ENCODE data around the gene CNNM2.
A peak's percentile ranks its signal among the peaks of the same experiment; 100 is the strongest.
"Not testable (repeated sequence)": the region's sequence is repeated elsewhere in the genome, so short reads cannot be mapped to it uniquely, and the experiment has no call there.

CNNM2 gene

DNA sequence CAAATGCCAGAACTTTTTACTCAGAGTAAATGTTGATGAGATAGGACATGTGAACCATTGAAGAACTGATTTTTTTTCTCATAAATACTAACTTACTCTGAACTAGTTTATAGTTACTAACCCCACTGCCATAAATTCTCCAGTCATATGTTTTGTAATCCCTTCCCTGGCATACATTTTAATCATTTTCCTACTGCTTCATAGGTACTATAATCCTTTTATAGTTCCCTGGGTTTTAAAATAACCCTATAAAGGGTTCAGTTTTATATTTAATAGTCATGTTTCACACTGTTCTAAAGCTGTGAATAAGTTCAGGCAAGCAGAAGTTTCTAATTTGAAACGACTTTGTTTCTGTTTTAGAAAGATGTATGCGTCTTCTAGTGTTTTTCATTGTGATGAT lies 28.9 kb downstream of the CNNM2 start:
- Mint-ChIP-seq H3K36me3 (no peaks in the 10 kb centered on the region), H3K27ac (no peak overlapping the region), H3K4me1 (no peaks in the 10 kb centered on the region), H3K9me3 (no peaks in the 10 kb centered on the region), H3K4me3 (no peak overlapping the region), H3K27me3 (no peaks in the 10 kb centered on the region)

DNA sequence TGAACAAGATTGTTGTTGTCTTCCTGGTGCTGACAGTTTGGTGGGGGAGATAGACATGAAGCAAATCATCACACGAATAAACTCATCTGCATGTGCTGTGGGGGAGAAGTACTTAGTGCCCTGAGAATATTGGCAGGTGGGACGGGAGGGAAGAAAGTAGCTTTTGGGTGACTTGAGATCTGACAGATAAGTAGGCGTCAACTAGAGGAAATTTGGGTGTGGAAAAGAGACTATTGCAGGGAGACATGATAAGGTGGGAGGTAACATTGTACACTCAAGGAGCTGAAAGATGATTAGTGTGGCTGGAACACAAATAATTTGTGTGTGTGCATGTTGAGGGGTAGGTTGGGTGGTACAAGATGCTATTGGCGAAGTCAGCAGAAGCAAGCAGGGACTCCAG lies 30.1 kb downstream of the CNNM2 start:
- Mint-ChIP-seq H3K4me1 (no peaks in the 10 kb centered on the region), H3K36me3 (no peaks in the 10 kb centered on the region), H3K4me3 (no peak overlapping the region), H3K9me3 (no peaks in the 10 kb centered on the region), H3K27ac (peak overlapping the region; percentile 0), H3K27me3 (no peaks in the 10 kb centered on the region)

DNA sequence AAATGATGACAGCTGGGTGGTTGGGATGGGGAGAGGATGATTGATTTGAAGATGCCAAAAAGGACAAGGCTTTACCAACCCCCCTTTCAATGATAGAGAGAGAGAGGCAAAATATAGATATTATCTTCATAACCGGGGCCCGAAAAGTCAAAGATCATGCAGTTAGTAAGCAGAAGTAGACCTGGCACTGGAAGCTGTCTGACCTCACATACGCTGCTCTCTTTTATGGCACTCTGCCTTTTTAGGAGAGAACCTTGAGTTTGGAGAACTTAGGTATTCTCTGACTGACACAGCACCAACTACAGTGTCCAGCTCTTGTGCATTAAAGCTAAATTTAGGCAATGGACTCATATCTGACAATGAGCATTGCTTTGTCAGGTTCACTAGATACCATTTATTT lies 30.7 kb downstream of the CNNM2 start:
- Mint-ChIP-seq H3K4me1 (no peaks in the 10 kb centered on the region), H3K4me3 (no peak overlapping the region), H3K9me3 (no peaks in the 10 kb centered on the region), H3K36me3 (no peaks in the 10 kb centered on the region), H3K27me3 (no peaks in the 10 kb centered on the region), H3K27ac (no peak overlapping the region)

DNA sequence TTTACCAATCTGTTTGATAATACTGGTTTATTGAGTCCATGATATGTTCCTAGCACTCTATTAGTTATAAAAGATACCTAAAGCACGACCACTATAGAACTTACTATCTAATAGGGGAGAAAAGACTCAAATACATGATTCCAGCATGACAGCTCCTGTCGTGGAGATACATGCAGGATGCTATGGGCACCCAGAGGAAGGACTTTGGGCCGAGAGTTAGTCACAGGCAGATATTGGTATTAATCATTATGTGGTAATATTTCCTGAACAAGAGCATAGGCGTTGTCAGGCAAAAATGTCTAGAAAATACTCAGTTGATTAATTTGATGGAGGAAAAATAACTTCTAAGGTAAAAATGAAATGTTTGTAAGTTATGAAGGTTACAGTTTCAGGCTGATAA lies 31.8 kb downstream of the CNNM2 start:
- no peaks in the 10 kb centered on the region for H3K4me1 Mint-ChIP-seq

DNA sequence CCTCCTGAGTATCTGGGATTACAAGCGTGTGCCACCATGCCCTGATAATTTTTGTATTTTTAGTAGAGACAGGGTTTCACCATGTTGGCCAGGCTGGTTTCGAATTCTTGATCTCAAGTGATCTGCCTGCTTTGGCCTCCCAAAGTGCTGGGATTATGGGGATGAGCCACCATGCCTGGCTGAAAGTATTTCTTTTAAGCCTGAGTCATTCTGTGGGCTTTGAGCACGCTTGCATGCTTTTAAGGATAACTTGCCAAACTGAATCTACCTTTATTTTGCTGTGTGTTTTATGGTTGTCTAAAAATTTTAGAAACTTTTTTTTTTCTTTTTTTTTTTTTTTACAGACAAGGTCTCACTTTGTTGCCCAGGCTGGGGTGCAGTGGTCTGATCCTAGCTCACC lies 33.2 kb downstream of the CNNM2 start:
- H3K9me3 Mint-ChIP-seq, result no peaks in the 10 kb centered on the region
- H3K36me3 Mint-ChIP-seq, result no peaks in the 10 kb centered on the region
- H3K4me3 Mint-ChIP-seq, result no peak overlapping the region
- no peak overlapping the region for H3K27ac Mint-ChIP-seq
- no peaks in the 10 kb centered on the region for H3K27me3 Mint-ChIP-seq
- no peaks in the 10 kb centered on the region for H3K4me1 Mint-ChIP-seq

More for the DNA sequence above, 31.8 kb downstream of the CNNM2 start:
- Mint-ChIP-seq H3K27ac (no peak overlapping the region), H3K36me3 (no peaks in the 10 kb centered on the region), H3K27me3 (no peaks in the 10 kb centered on the region), H3K9me3 (no peaks in the 10 kb centered on the region), H3K4me3 (no peak overlapping the region)

DNA sequence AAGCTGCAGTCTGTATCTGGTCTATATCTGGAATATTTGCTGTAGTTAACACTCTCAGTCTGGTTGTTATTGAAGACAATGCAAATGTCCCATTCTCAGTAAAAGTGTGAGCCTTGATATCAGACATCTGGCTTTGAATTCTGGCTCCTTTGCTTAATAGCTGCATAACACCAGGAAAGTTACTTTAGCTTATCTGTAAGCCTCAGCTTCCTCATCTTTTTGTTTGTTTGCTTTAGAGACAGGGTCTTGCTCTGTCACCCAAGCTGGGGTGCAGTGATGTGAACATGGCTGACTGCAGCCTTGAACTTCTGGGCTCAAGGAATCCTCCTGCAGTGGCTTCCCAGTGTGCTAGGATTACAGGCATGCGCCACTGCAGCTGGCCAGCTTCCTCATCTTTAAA lies 41.3 kb downstream of the CNNM2 start:
- H3K9me3 Mint-ChIP-seq, result no peaks in the 10 kb centered on the region
- H3K36me3 Mint-ChIP-seq, result no peaks in the 10 kb centered on the region
- H3K4me1 Mint-ChIP-seq, result no peaks in the 10 kb centered on the region
- no peak overlapping the region for H3K27ac Mint-ChIP-seq
- no peaks in the 10 kb centered on the region for H3K27me3 Mint-ChIP-seq
- no peak overlapping the region for H3K4me3 Mint-ChIP-seq

DNA sequence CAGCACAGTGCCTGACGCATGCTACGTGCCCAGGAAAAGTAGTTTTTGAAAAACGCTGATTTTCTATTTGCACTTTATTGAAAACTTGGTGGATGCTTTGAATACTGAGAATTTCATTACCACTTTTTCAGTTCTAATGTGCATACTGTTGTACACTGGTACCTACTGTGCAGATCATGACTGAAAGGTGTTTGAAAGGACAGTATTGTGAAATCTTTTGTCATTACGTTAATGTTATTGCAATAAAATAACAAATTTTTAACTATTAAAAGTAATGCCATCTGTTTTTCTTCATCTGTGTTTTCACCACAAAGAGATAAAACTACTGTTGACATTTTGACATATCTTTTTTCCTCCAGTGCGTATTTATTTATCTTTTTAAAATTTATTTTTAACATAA lies 42.1 kb downstream of the CNNM2 start:
- Mint-ChIP-seq H3K36me3 (no peaks in the 10 kb centered on the region), H3K9me3 (no peaks in the 10 kb centered on the region), H3K27ac (no peak overlapping the region), H3K4me1 (no peaks in the 10 kb centered on the region), H3K27me3 (no peaks in the 10 kb centered on the region), H3K4me3 (no peak overlapping the region)

DNA sequence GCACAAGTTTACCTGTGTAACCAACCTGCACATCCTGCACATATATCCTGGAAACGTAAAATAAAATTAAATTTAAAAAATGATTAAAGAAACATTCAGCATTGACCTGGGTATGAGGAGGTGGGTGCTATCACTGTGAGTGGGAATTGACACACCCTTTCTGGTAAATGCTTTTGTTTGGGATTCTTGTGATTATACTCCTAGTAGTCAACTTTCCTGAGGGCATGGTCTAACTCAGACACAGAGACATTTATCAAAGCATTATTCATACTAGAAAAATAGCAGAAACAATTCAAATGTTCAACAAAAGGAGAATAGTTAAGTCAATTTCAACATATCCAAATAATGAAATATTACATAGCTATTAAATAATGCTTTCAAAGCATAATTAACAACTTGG lies 44.2 kb downstream of the CNNM2 start:
- H3K4me3 Mint-ChIP-seq, result no peak overlapping the region
- H3K27me3 Mint-ChIP-seq, result no peaks in the 10 kb centered on the region
- H3K36me3 Mint-ChIP-seq, result no peaks in the 10 kb centered on the region
- H3K9me3 Mint-ChIP-seq, result no peaks in the 10 kb centered on the region
- no peaks in the 10 kb centered on the region for H3K4me1 Mint-ChIP-seq
- H3K27ac Mint-ChIP-seq, result no peak overlapping the region

DNA sequence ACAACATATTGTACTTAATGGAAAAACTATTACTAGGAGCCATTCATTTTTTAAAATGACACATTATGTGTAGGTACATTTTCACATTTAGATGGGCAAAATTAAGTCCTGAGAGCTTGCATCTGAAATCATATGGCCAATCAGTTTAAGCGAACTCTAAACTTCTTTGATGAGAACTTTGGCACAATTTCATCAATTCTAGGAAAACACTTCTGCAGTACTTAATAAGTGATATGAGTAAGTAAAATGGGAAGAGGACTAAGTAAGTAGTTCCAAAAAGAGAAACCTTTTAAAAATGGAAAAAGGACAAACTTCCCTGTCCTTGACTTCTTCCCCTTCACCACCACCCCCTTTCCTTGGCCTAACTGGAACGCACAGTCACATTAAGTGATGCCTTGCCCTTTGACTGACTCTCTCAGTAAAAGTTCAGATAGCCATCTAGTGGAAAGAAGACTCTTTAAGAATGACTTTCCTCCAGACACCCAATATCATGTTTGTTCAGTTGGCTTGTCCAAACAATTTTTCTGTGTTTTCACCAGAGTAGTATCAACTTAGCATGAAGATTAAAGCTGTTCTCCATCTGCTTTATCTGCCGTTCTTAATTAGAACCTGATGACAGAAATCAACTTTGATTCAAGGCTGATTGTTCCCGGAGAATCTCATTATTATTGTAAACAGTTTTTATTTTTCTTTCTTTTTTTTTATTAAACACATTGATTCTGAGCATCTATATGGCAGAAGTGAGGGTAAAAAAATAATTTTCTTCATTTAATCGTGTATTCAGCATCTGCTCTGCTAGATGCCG lies 45.1 kb downstream of the CNNM2 start:
- no peaks in the 10 kb centered on the region for H3K36me3 Mint-ChIP-seq
- H3K4me1 Mint-ChIP-seq, result no peaks in the 10 kb centered on the region
- H3K27me3 Mint-ChIP-seq, result no peaks in the 10 kb centered on the region
- no peak overlapping the region for H3K4me3 Mint-ChIP-seq
- H3K27ac Mint-ChIP-seq, result no peak overlapping the region
- no peaks in the 10 kb centered on the region for H3K9me3 Mint-ChIP-seq

DNA sequence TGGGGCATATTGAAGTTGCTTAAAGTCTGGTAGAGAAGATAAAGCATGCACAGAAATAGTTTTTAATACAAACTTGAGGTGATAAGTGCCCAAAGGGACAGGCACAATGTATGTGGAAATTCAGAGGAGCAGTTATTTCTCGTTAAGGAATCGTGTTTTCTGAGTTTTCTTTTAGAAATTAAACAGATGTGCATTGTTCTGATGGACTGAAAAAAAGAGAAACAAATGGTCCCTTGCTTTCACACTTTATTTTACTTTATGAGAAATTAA lies 45.6 kb downstream of the CNNM2 start:
- Mint-ChIP-seq H3K9me3 (no peaks in the 10 kb centered on the region), H3K27ac (no peak overlapping the region), H3K36me3 (no peaks in the 10 kb centered on the region), H3K27me3 (no peaks in the 10 kb centered on the region), H3K4me3 (no peak overlapping the region), H3K4me1 (no peaks in the 10 kb centered on the region)

DNA sequence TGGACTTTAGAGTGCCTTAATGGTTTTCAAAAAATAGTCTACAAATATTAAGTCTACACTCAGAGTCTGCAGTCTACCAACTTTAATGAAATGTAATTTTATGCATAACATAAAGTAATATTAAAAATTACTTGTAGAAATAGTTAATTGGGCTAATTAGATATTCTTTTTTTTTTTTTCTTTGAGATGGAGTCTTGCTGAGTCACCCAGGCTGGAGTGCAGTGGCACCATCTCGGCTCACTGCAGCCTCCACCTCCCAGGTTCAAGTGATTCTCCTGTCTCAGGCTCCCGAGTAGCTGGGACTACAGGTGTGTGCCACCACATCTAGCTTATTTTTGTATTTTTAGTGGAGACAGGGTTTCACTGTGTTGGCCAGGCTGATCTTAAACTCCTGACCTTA lies 46.0 kb downstream of the CNNM2 start:
- H3K27ac Mint-ChIP-seq, H3K4me3 Mint-ChIP-seq, H3K9me3 Mint-ChIP-seq, H3K36me3 Mint-ChIP-seq, H3K4me1 Mint-ChIP-seq, H3K27me3 Mint-ChIP-seq: not testable (repeated sequence)

DNA sequence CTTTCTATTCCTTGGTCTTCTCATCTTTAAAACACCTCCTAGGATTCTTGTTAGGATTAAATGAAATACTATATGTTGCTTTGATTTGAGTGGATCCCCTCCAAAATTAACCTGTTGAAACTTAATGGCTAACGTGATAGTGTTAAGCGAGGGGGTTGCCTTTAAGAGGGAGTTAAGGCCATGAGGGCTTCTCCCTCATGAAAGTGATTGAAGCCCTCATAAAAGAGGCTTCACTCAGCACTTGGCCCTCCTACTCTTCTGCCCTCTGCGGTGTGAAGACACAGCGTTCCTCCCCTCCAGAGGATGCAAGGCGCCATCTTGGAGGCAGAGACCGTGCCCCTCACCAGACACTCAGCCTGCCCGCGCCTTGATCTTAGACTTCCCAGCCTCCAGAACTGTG lies 46.6 kb downstream of the CNNM2 start:
- H3K36me3 Mint-ChIP-seq, result no peaks in the 10 kb centered on the region
- no peak overlapping the region for H3K27ac Mint-ChIP-seq
- H3K4me1 Mint-ChIP-seq, result no peaks in the 10 kb centered on the region
- no peaks in the 10 kb centered on the region for H3K9me3 Mint-ChIP-seq
- H3K4me3 Mint-ChIP-seq, result no peak overlapping the region
- H3K27me3 Mint-ChIP-seq, result no peaks in the 10 kb centered on the region

DNA sequence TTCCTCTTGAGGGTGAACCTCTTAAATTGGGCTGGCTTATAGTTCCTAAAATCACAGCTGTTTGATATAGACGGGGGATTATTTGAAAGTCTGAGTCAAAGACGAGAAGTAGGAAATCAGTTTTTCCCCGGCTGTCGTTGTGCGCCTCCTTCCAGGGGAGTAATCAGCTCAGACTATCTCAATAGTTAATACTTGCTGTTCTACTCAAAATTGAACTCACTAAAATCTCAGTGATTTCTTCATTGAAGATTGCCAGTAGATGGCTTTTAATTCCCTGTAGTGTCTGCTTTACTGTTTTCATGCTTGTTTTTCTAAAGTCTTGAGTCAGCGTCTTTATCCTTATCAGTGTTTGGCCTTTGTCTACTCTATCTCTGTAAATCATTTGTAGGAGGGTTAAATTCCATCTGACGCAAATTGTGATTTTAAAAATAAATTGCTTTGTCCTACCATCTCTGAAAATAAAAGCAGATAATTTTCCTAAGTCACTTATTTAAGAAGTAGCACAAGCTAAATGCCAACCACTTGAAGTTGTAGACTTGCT lies 47.3 kb downstream of the CNNM2 start:
- Mint-ChIP-seq H3K27ac (no peak overlapping the region), H3K36me3 (no peaks in the 10 kb centered on the region), H3K4me1 (no peaks in the 10 kb centered on the region), H3K27me3 (no peaks in the 10 kb centered on the region), H3K4me3 (no peak overlapping the region), H3K9me3 (no peaks in the 10 kb centered on the region)

DNA sequence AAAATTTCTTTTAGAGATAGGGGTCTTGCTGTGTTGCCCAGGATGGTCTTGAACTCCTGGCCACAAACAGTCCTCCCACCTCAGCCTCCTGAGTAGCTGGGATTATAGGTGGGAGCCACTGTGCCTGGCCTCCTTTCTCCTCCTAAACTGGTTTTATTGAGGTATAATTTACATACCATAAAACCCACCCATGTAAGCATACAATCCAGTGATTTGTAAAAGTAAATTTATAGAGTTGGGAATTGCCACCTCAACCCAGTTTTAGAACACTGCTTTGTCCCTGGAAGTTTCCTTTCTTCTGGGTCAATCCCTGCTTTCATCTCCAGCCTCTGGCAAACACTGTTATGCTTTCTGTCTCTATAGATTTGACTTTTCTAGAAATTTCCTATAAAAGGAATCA lies 49.0 kb downstream of the CNNM2 start:
- Mint-ChIP-seq H3K36me3 (peaks cover 2% of the 10 kb centered on the region), H3K4me3 (no peak overlapping the region), H3K4me1 (no peaks in the 10 kb centered on the region), H3K9me3 (no peaks in the 10 kb centered on the region), H3K27me3 (no peaks in the 10 kb centered on the region), H3K27ac (no peak overlapping the region)

DNA sequence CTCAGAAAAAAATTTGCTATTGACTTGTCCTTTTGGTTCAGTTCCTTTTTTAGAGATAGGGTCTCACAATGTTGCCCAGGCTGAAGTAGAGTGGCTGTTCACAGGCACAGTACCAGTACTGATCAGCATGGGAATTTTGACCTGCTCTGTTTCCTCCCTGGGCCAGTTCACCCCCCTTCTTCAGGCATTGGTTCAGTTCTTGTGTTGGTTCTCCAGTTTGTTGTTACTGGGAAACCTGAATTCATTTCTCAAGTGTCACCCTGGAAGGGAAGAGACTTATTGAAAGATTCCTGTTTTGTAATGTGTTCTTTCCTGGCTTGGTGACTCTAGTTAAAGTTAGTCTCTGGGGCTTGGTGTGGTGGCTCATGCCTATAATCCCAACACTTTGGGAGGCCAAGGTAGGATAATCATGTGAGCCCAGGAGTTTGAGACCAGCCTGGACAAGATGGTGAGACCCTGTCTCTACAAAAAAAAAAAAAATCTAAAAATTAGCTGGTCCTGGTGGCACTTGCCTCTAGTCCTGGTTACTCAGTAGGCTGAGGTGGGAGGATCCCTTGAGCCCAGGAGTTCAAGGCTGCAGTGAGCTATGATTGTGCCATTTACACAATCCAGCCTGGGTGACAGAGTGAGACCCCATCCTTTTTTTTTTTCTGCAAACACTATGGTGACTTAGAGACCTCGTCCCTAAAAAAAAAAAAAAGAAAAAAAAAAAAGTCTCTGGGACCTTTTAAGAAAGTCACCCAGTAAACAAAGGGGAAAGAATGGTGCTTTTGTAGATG lies 52.7 kb downstream of the CNNM2 start:
- no peaks in the 10 kb centered on the region for H3K9me3 Mint-ChIP-seq
- H3K27ac Mint-ChIP-seq, result no peak overlapping the region
- peaks cover 17% of the 10 kb centered on the region for H3K4me1 Mint-ChIP-seq
- H3K4me3 Mint-ChIP-seq, result no peak overlapping the region
- H3K27me3 Mint-ChIP-seq, result no peaks in the 10 kb centered on the region
- peaks cover 2% of the 10 kb centered on the region for H3K36me3 Mint-ChIP-seq

DNA sequence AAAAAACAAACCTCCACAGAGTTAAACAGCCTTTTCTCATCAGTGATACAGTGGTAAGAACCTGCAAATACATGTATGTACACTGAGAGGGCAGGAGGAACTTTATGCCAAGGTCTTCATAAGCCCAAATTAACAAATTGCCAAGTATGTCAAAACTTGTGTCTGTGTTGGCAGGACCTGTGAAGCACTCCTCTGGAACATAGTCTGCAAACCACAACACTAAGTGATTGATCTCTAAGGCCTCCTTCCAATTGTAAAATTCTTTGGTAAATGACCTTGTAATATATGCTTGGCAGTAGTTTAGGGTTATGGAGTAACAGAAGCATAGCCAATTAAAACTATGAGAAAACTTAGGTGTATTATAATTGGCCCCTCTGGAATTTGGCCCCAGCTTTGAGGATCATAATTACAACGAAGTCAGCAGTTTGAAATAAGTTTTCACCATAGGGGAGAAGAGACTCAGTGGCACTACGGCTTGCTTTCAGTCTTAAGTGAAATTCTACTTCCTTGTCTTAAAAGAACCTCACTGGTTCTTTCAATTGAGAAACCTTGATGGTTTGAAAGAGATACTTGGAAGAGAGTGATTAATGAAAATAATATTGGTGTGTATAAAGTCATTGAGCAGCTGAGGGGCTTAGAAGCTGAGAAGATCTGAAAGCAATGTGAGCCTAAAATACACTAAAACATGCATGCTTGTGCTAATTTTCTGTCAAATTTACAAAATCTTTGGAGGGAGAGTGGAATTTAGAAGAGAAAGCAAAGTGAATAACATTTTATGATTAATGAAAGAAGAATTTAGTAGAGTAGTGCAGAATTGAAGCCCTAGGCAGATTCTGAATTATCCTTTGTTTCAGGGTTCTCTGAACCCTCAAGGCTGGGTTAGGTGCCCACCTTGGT lies 57.6 kb downstream of the CNNM2 start:
- Mint-ChIP-seq H3K9me3 (peaks cover 4% of the 10 kb centered on the region), H3K27me3 (no peaks in the 10 kb centered on the region), H3K4me1 (peaks cover 24% of the 10 kb centered on the region), H3K27ac (no peak overlapping the region), H3K4me3 (no peak overlapping the region), H3K36me3 (peaks cover 8% of the 10 kb centered on the region)

Measured in activated naive CD4-positive, alpha-beta T cell treated with anti-CD3 and anti-CD28 coated beads, Interleukin-2, amount 50 U/mL, for 24 hours (primary cell).